H9 (cell line): Measurements from ENCODE around the gene PDHX. TPM values are rescaled to one million over a fixed set of nuclear protein-coding genes. Genes with fewer than 3 reads are reported as not detected.

Source experiments
- DNase-seq: peaks from one replicate; pipeline ENCODE4 v3.0.0-alpha.2; 2017
- H2AFZ ChIP-seq: one replicate; pipeline ENCODE4 v1.6.1; 2013; ENCODE audit warnings: mild to moderate bottlenecking, low read length, control low read depth, moderate library complexity
- H2AK5ac ChIP-seq: 2 replicates; pipeline ENCODE4 v1.6.1; 2013; ENCODE audit warnings: low read length, control low read depth, mixed read lengths; ENCODE audit not compliant: insufficient read length
- H2BK120ac ChIP-seq: one replicate; pipeline ENCODE4 v1.6.1; 2013; ENCODE audit warnings: low read depth, mild to moderate bottlenecking, low read length, control low read depth, inconsistent platforms; ENCODE audit not compliant: poor library complexity, severe bottlenecking
- H2BK12ac ChIP-seq: 2 replicates; pipeline ENCODE4 v1.6.1; 2013; ENCODE audit warnings: low read length, control low read depth, mixed read lengths, low read depth; ENCODE audit not compliant: insufficient read length
- H2BK15ac ChIP-seq: 2 replicates; pipeline ENCODE4 v1.6.1; 2013; ENCODE audit warnings: low read depth, low read length, control low read depth
- H2BK20ac ChIP-seq: one replicate; pipeline ENCODE4 v1.6.1; 2013; ENCODE audit warnings: low read depth, mild to moderate bottlenecking, low read length, control low read depth, inconsistent platforms; ENCODE audit not compliant: poor library complexity, severe bottlenecking
- H2BK5ac ChIP-seq: 2 replicates; pipeline ENCODE4 v1.6.1; 2013; ENCODE audit warnings: low read length, control low read depth, mixed read lengths; ENCODE audit not compliant: insufficient read length
- H3K14ac ChIP-seq: 2 replicates; pipeline ENCODE4 v1.6.1; 2013; ENCODE audit warnings: low read length, control low read depth; ENCODE audit not compliant: insufficient read depth
- H3K18ac ChIP-seq: 2 replicates; pipeline ENCODE4 v1.6.1; 2013; ENCODE audit warnings: low read depth, mild to moderate bottlenecking, mixed read lengths, low read length, control low read depth; ENCODE audit not compliant: insufficient read length
- H3K23ac ChIP-seq: 2 replicates; pipeline ENCODE4 v1.6.1; 2013; ENCODE audit warnings: low read length, control low read depth, mixed read lengths, low read depth; ENCODE audit not compliant: insufficient read length
- H3K23me2 ChIP-seq: 2 replicates; pipeline ENCODE4 v1.6.1; 2013; ENCODE audit warnings: low read depth, mild to moderate bottlenecking, mixed read lengths, low read length, control low read depth; ENCODE audit not compliant: insufficient read length, poor library complexity, severe bottlenecking
- H3K27ac ChIP-seq: 2 replicates; pipeline ENCODE4 v1.5.1; 2013; ENCODE audit warnings: low read length, control low read depth, mixed read lengths, low read depth; ENCODE audit not compliant: insufficient read length
- H3K27me3 ChIP-seq: 2 replicates; pipeline ENCODE4 v1.6.1; 2013; ENCODE audit warnings: low read length, control low read depth, inconsistent platforms; ENCODE audit not compliant: insufficient read depth
- H3K4ac ChIP-seq: 2 replicates; pipeline ENCODE4 v1.6.1; 2013; ENCODE audit warnings: low read depth, mild to moderate bottlenecking, control low read depth, inconsistent platforms, low read length, moderate library complexity
- H3K4me1 ChIP-seq: 2 replicates; pipeline ENCODE4 v1.6.1; 2013; ENCODE audit warnings: low read length, control low read depth, inconsistent platforms; ENCODE audit not compliant: insufficient read depth
- H3K4me2 ChIP-seq: 2 replicates; pipeline ENCODE4 v1.6.1; 2013; ENCODE audit warnings: low read length, control low read depth, mixed read lengths; ENCODE audit not compliant: insufficient read length, insufficient read depth
- H3K56ac ChIP-seq: 2 replicates; pipeline ENCODE4 v1.6.1; 2013; ENCODE audit warnings: low read depth, mild to moderate bottlenecking, mixed read lengths, low read length, control low read depth; ENCODE audit not compliant: insufficient read length
- H3K79me1 ChIP-seq: 2 replicates; pipeline ENCODE4 v1.6.1; 2013; ENCODE audit warnings: low read depth, mild to moderate bottlenecking, moderate library complexity, low read length, control low read depth, inconsistent platforms; ENCODE audit not compliant: insufficient read depth, poor library complexity, severe bottlenecking
- H3K79me2 ChIP-seq: 2 replicates; pipeline ENCODE4 v1.6.1; 2013; ENCODE audit warnings: low read length, control low read depth, inconsistent platforms; ENCODE audit not compliant: insufficient read depth
- H3K9ac ChIP-seq: 2 replicates; pipeline ENCODE4 v1.6.1; 2013; ENCODE audit warnings: low read length, control low read depth, mixed read lengths; ENCODE audit not compliant: insufficient read length; ENCODE audit errors: extremely low read depth
- H3K9me3 ChIP-seq: one replicate; pipeline ENCODE4 v1.6.1; 2013; ENCODE audit warnings: low read depth, low read length, inconsistent platforms; ENCODE audit not compliant: control insufficient read depth
- H3T11ph ChIP-seq: one replicate; pipeline ENCODE4 v1.6.1; 2013; ENCODE audit warnings: mild to moderate bottlenecking, low read length, control low read depth, inconsistent platforms
- H4K20me1 ChIP-seq: one replicate; pipeline ENCODE4 v1.6.1; 2013; ENCODE audit not compliant: control insufficient read depth, insufficient read length, insufficient read depth
- H4K5ac ChIP-seq: 2 replicates; pipeline ENCODE4 v1.6.1; 2013; ENCODE audit warnings: low read depth, mild to moderate bottlenecking, mixed read lengths, low read length, control low read depth; ENCODE audit not compliant: insufficient read length
- H4K8ac ChIP-seq: replicated peaks from 2 replicates; pipeline ENCODE4 v1.6.1; 2013; ENCODE audit warnings: low read length, control low read depth, mixed read lengths, low read depth; ENCODE audit not compliant: insufficient read length
- H4K91ac ChIP-seq: 2 replicates; pipeline ENCODE4 v1.6.1; 2013; ENCODE audit warnings: low read depth, mild to moderate bottlenecking, moderate library complexity, mixed read lengths, low read length, control low read depth; ENCODE audit not compliant: insufficient read length
- H3K27ac Mint-ChIP-seq, 3 experiments: 2 replicates in 2 of 3; 3 replicates in 1 of 3; pipeline ENCODE4 v1.8.0; 2020 to 2021; ENCODE audit warnings: mixed read lengths in 3 of 3, mild to moderate bottlenecking in 1 of 3, moderate library complexity in 1 of 3
- H3K27me3 Mint-ChIP-seq: 2 replicates; pipeline ENCODE4 v1.8.0; 2021; ENCODE audit warnings: low read depth, mild to moderate bottlenecking, moderate library complexity, mixed read lengths
- H3K36me3 Mint-ChIP-seq, 3 experiments: 2 replicates in 2 of 3; 3 replicates in 1 of 3; pipeline ENCODE4 v1.8.0; 2020 to 2021; ENCODE audit warnings: low read depth in 3 of 3, mixed read lengths in 3 of 3; ENCODE audit not compliant: insufficient read depth in 1 of 3
- H3K4me1 Mint-ChIP-seq, 2 experiments: 2 replicates each; pipeline ENCODE4 v1.8.0; 2020; ENCODE audit warnings: mixed read lengths in 2 of 2
- H3K4me3 Mint-ChIP-seq, 2 experiments: 2 replicates in 1 of 2; 3 replicates in 1 of 2; pipeline ENCODE4 v1.8.0; 2020 to 2021; ENCODE audit warnings: mild to moderate bottlenecking in 2 of 2, mixed read lengths in 2 of 2, moderate library complexity in 1 of 2
- H3K9me3 Mint-ChIP-seq, 2 experiments: 2 replicates in 1 of 2; 3 replicates in 1 of 2; pipeline ENCODE4 v1.8.0; 2020; ENCODE audit warnings: mild to moderate bottlenecking in 2 of 2, mixed read lengths in 2 of 2, moderate library complexity in 1 of 2
- WGBS: extraction: QIAGEN DNeasy Blood & Tissue Kit; methylation state at CpG from one replicate; pipeline ENCODE4 v1.1.7; 2013; ENCODE audit warnings: missing lambda C conversion rate, low lambda C conversion rate, mixed read lengths; ENCODE audit not compliant: insufficient read length; ENCODE audit errors: extremely low coverage; 5-methylcytosine and 5-hydroxymethylcytosine counted together
- total RNA-seq: library from RNA; stranded (reverse); gene quantifications from 2 replicates; pipeline ENCODE4 v1.2.1, GENCODE V29; 2021
- TF ChIP-seq, protein P1 (sequence below): fragments of 200-600 bp; sonication (generic); conservative IDR thresholded peaks from 3 replicates; pipeline ENCODE4 v1.8.0; 2021; ENCODE audit warnings: antibody characterized with exemption, mild to moderate bottlenecking

PDHX gene
- total RNA-seq, 1 experiment from 2014 or later, result 40.1 TPM

DNA sequence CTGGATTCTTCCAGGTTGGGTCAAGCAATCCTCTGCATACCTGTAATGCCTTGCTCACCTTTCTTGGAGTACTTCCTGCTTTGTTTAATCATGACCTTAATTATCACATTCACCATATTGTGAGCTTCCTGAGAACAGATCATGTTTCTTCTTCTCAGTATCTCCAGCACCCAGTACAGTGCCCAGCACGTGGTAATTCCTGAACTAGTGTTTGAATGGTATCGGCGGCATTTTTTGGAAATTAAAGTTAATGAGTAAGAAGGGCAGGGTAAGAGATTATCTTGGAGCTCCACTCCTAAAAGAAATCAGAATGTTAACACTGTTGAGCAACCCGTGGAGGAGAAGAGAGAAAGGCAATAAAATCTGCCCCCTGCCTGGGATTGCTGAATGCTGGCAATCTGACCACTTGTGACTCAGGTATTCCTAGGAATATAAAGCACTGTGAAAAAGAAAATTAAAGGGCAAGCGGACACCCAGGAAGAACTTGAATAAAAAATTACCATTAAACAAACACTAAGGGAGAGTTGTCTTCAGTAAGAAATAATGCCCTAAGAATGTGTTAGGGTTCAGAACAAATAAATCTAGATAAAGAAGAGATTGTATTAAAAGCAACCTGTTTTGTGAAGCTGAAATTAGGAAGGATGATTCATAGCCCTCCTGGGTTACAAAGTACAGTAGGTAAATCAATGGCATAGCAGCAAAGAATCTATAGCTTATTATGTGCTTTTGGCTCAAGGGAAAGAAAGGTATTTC lies 92.9 kb downstream of the PDHX start:
- Histone ChIP-seq H3K23me2 (no peaks in the 10 kb centered on the region), H3K9me3 (no peaks in the 10 kb centered on the region), H3K14ac (no peak overlapping the region), H4K8ac (no peak overlapping the region), H3K4me2 (no peak overlapping the region), H3K18ac (no peak overlapping the region), H2BK20ac (no peak overlapping the region), H4K20me1 (no peaks in the 10 kb centered on the region), H2BK5ac (no peak overlapping the region), H3K56ac (no peak overlapping the region), H3K79me2 (no peaks in the 10 kb centered on the region), H3T11ph (no peak overlapping the region), H3K4ac (no peak overlapping the region), H3K4me1 (peaks cover 3% of the 10 kb centered on the region; the same call in 1 of the 2 replicates), H3K9ac (no peak overlapping the region), H3K23ac (no peak overlapping the region), H4K5ac (no peak overlapping the region), H2BK120ac (no peak overlapping the region), H2AFZ (no peak overlapping the region), H4K91ac (no peak overlapping the region), H2BK12ac (no peak overlapping the region), H3K27me3 (no peaks in the 10 kb centered on the region), H2AK5ac (no peak overlapping the region), H3K27ac (no peak overlapping the region), H2BK15ac (no peak overlapping the region), H3K79me1 (no peaks in the 10 kb centered on the region)
- Mint-ChIP-seq H3K27me3 (no peaks in the 10 kb centered on the region), H3K4me1 (peaks cover 13 to 15% of the 10 kb centered on the region in 2 experiments), H3K27ac (no peak overlapping the region; a peak in 1 of 7 replicates), H3K9me3 (no peaks in the 10 kb centered on the region), H3K4me3 (no peak overlapping the region), H3K36me3 (no peaks in the 10 kb centered on the region; a peak in 1 of 7 replicates)
- DNase-seq, result no peak
- TF ChIP-seq, protein P1, sequence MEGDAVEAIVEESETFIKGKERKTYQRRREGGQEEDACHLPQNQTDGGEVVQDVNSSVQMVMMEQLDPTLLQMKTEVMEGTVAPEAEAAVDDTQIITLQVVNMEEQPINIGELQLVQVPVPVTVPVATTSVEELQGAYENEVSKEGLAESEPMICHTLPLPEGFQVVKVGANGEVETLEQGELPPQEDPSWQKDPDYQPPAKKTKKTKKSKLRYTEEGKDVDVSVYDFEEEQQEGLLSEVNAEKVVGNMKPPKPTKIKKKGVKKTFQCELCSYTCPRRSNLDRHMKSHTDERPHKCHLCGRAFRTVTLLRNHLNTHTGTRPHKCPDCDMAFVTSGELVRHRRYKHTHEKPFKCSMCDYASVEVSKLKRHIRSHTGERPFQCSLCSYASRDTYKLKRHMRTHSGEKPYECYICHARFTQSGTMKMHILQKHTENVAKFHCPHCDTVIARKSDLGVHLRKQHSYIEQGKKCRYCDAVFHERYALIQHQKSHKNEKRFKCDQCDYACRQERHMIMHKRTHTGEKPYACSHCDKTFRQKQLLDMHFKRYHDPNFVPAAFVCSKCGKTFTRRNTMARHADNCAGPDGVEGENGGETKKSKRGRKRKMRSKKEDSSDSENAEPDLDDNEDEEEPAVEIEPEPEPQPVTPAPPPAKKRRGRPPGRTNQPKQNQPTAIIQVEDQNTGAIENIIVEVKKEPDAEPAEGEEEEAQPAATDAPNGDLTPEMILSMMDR, result no peak
- WGBS, result no CpG with 5 or more reads among the region's 5 CpGs
